ENCODE measurements around the gene TGFB3.

DNA sequence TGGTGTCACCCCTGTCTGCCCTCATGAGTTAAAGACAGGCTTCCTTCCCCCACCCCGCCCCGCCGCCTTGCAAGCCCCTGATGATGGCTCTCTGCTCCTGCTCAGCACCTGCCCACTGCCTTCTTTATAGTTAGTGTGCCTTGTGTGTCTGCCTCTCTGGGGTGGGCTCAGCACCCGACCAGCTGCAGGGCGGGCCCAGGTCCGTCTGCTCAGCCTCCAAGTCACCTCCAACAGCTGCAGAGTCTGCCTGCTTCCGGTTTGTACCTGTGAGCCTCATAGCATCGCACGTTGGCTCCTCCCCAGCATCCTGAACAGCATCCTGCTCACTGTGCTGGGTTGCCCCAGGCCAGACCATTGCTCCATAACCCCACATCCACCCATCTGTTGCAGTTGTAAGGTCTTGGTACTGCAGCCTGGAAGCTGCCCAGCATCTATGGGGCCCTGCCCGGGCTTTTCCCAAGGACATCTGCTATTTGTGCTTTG, 3.5 kb downstream of the TGFB3 start:
- TF ChIP-seq CTCF (IDR thresholded peaks at IDR 0.05): no peak
- TF ChIP-seq POLR2A (IDR thresholded peaks at IDR 0.05): no peak
